22Rv1 (cell line): Measurements from ENCODE around the gene CTCFL.

Experiments used
- CTCF ChIP-seq: fragments of 450-650 bp; IDR thresholded peaks from 2 replicates; pipeline ENCODE4 v1.5.1; 2017; ENCODE audit warnings: mild to moderate bottlenecking
- ZFX ChIP-seq: fragments of 450-650 bp; IDR thresholded peaks from 2 replicates; pipeline ENCODE4 v1.6.1; 2017; ENCODE audit warnings: antibody characterized with exemption, borderline replicate concordance

GRCh38 chr20:57504411-57504810 lies 20.5 kb downstream of the CTCFL start:
- TF ChIP-seq CTCF, result no peak
- no peak for TF ChIP-seq ZFX
